Ishikawa (cell line): ENCODE results near the gene USP14.

Experiments
- CREB1 ChIP-seq: IDR thresholded peaks from 2 replicates; pipeline ENCODE4 v1.6.1; 2012; ENCODE audit warnings: low read depth
- EGR1 ChIP-seq: IDR thresholded peaks from 2 replicates; pipeline ENCODE4 v1.6.1; 2012
- EP300 ChIP-seq: IDR thresholded peaks from 2 replicates; pipeline ENCODE4 v1.6.1; 2012; ENCODE audit warnings: borderline replicate concordance
- FOXM1 ChIP-seq: IDR thresholded peaks from 2 replicates; pipeline ENCODE4 v1.6.1; 2012; ENCODE audit warnings: low read depth, borderline replicate concordance
- MAX ChIP-seq: IDR thresholded peaks from 2 replicates; pipeline ENCODE4 v1.6.1; 2012
- NFIC ChIP-seq: IDR thresholded peaks from 2 replicates; pipeline ENCODE4 v1.6.1; 2012
- REST ChIP-seq: IDR thresholded peaks from 2 replicates; pipeline ENCODE4 v1.6.1; 2012; ENCODE audit warnings: low read depth, mild to moderate bottlenecking
- TAF1 ChIP-seq: IDR thresholded peaks from 2 replicates; pipeline ENCODE4 v1.6.1; 2012; ENCODE audit warnings: low read depth, mild to moderate bottlenecking
- TEAD4 ChIP-seq: IDR thresholded peaks from 2 replicates; pipeline ENCODE4 v1.6.1; 2012
- YY1 ChIP-seq: IDR thresholded peaks from 2 replicates; pipeline ENCODE4 v1.6.1; 2012; ENCODE audit warnings: low read depth

DNA sequence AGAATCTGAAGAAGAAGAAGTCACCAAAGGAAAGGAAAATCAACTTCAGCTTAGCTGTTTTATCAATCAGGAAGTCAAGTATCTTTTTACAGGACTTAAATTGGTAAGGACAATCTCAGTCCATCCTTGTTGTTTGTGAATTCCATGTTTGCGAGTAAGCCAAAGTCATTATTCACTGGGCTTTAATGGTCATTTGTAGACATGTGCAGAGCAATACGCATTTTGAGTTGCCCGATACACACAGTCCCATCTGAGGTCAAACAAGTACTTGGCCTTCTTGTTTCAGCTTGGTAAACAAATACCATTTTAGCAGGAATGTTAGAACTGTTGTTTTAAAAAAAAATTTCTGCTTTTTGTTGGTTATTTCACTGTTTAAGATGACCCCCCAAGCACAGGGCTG, 40.9 kb downstream of the USP14 start:
- TF ChIP-seq EP300 (no peak), EGR1 (no peak), NFIC (no peak), REST (no peak), MAX (no peak), YY1 (no peak), TAF1 (no peak), CREB1 (no peak), FOXM1 (no peak), TEAD4 (no peak)
